Measurements from ENCODE around the gene OR9A4.

DNA sequence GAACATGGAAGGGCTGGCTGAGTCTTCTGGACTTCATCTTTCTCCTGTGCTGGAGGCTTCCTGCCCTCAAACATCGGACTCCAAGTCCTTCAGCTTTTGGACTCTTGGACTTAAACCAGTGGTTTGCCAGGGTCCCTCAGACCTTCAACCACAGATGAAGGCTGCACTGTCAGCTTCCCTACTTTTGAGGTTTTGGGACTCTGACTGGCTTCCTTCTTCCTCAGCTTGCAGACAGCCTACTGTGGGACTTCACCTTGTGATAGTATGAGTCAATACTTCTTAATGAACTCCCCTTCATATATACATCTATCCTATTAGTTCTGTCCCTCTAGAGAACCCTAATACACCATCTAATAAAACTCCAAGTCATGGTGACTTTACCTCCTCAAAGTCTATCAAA, 34.6 kb downstream of the OR9A4 start:
- TF ChIP-seq, protein P1, sequence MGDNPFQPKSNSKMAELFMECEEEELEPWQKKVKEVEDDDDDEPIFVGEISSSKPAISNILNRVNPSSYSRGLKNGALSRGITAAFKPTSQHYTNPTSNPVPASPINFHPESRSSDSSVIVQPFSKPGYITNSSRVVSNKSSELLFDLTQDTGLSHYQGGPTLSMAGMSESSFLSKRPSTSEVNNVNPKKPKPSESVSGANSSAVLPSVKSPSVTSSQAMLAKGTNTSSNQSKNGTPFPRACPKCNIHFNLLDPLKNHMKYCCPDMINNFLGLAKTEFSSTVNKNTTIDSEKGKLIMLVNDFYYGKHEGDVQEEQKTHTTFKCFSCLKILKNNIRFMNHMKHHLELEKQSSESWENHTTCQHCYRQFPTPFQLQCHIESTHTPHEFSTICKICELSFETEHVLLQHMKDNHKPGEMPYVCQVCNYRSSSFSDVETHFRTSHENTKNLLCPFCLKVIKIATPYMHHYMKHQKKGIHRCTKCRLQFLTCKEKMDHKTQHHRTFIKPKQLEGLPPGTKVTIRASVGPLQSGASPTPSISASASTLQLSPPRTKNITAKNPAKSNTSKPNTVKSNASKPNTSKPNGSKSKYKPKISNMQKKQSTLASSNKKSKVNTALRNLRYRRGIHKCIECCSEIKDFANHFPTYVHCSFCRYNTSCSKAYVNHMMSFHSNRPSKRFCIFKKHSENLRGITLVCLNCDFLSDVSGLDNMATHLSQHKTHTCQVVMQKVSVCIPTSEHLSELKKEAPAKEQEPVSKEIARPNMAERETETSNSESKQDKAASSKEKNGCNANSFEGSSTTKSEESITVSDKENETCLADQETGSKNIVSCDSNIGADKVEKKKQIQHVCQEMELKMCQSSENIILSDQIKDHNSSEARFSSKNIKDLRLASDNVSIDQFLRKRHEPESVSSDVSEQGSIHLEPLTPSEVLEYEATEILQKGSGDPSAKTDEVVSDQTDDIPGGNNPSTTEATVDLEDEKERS (tag by site-specific recombination; IDR thresholded peaks at IDR 0.05) = no peak
- TF ChIP-seq CTCF (tag by site-specific recombination; IDR thresholded peaks at IDR 0.05) = no peak
- TF ChIP-seq ZNF274 (IDR thresholded peaks at IDR 0.05; ENCODE audit: low read length) = no peak
- no peak for TF ChIP-seq ZNF274 (tag by site-specific recombination; IDR thresholded peaks at IDR 0.05; ENCODE audit: borderline replicate concordance)
- TF ChIP-seq ZNF629 (tag by site-specific recombination; IDR thresholded peaks at IDR 0.05) = no peak
- TF ChIP-seq, protein P2, sequence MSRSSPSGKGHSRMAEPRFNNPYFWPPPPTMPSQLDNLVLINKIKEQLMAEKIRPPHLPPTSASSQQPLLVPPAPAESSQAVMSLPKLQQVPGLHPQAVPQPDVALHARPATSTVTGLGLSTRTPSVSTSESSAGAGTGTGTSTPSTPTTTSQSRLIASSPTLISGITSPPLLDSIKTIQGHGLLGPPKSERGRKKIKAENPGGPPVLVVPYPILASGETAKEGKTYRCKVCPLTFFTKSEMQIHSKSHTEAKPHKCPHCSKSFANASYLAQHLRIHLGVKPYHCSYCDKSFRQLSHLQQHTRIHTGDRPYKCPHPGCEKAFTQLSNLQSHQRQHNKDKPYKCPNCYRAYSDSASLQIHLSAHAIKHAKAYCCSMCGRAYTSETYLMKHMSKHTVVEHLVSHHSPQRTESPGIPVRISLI (tag by site-specific recombination; IDR thresholded peaks at IDR 0.05) = no peak
- no peak for TF ChIP-seq ZNF174 (tag by site-specific recombination; IDR thresholded peaks at IDR 0.05)
- no peak for TF ChIP-seq ZSCAN4 (tag by site-specific recombination; IDR thresholded peaks at IDR 0.05)
- no peak for TF ChIP-seq YY1 (tag by site-specific recombination; IDR thresholded peaks at IDR 0.05)

All from HEK293 (cell line).